Measurements from ENCODE around the gene PRRC2B. TPM values are rescaled to one million over a fixed set of nuclear protein-coding genes. Genes with fewer than 3 reads are reported as not detected.

PRRC2B gene
- total and polyA plus RNA-seq, 2 of the 8 experiments (the other 6 are each of a cell fraction or from before 2014, with no cell fraction given): 37.3 to 249 TPM

DNA sequence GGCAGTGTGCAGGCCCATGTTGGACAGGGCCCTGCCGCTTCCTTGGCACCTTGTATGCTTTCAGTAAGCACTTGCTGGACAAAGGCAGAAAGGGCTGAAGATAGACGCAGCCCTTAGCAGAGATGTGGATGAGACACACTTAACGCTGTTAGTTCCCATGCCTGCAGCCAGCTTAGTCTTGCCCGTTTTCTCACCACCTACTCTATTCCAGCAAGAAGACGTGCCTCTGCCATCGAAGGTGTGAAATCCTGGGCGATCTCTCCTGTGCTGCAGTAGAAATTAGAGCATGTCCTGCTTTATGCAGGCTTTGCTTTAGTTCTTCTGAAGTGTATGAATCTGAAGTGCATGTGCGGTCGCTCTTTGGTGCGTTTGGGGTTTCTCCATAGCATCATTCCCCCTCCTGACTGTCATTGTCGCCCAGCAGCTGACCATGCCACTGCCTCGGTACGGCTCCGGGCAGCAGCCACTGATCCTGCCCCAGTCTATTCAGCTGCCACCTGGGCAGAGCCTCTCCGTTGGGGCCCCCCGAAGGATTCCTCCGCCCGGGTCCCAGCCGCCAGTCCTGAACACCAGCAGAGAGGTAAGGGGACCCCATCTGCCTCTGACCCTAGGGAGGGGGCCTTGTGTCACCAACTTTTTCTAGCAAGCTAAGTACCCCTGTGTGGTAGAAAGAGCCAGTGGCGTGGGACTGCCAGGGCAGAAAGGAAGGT, 97.3 kb downstream of the PRRC2B start:
- Histone ChIP-seq H3K4me3 (ENCODE audit: extremely low read depth in 1 of 4, insufficient read depth in 2 of 4, low read depth in 3 of 4, low read length in 4 of 4) (no peak overlapping the region), H3K23ac (ENCODE audit: insufficient read length) (no peak overlapping the region), H4K20me1 (replicated peaks in 1 of 2; ENCODE audit: control insufficient read depth in 1 of 2, insufficient read depth in 2 of 2, low read length in 2 of 2) (peaks cover 13% of the 10 kb centered on the region in 2 experiments), H3K23me2 (ENCODE audit: low read depth, low read length) (no peaks in the 10 kb centered on the region), H3K4me2 (ENCODE audit: insufficient read depth in 1 of 2, low read depth in 2 of 2, low read length in 2 of 2) (no peak overlapping the region), H3K9ac (replicated peaks in 1 of 4; ENCODE audit: extremely low read depth in 1 of 4, low read depth in 3 of 4, low read length in 3 of 4) (no peak overlapping the region; a peak in 1 of 7 replicates), H3K14ac (ENCODE audit: insufficient read length) (no peak overlapping the region), H2AFZ (ENCODE audit: low read length) (no peak overlapping the region), H3K18ac (ENCODE audit: extremely low read depth, low read length) (no peak overlapping the region), H3K4me1 (replicated peaks in 1 of 4; ENCODE audit: control insufficient read depth in 3 of 4, insufficient read depth in 4 of 4, low read length in 3 of 4) (no peaks in the 10 kb centered on the region), H3K56ac (replicated peaks; ENCODE audit: insufficient read length, low read depth, low read length) (no peak overlapping the region), H2BK5ac (ENCODE audit: low read depth, low read length) (no peak overlapping the region), H2BK15ac (ENCODE audit: low read length) (no peak overlapping the region), H4K5ac (ENCODE audit: insufficient read length, low read depth, low read length) (no peak overlapping the region), H3K79me2 (ENCODE audit: control insufficient read depth in 1 of 2, insufficient read depth in 2 of 2, low read length in 2 of 2) (no peaks in the 10 kb centered on the region; a peak in 1 of 4 replicates), H3K27ac (ENCODE audit: low read depth, low read length) (no peak overlapping the region), H2BK20ac (ENCODE audit: low read length) (no peak overlapping the region), H3K36me3 (ENCODE audit: control insufficient read depth in 2 of 4, insufficient read depth in 4 of 4, low read length in 3 of 4) (peaks cover 74 to 99% (median 96%) of the 10 kb centered on the region in 4 experiments), H3K4ac (replicated peaks; ENCODE audit: insufficient read length, low read depth, low read length) (no peak overlapping the region), H3K9me3 (ENCODE audit: insufficient read depth in 2 of 2, low read depth in 1 of 2, low read length in 1 of 2) (no peaks in the 10 kb centered on the region), H2BK12ac (ENCODE audit: low read depth, low read length) (no peak overlapping the region), H3K27me3 (replicated peaks in 1 of 4; ENCODE audit: control insufficient read depth in 3 of 4, extremely low read depth in 1 of 4, insufficient read depth in 3 of 4, low read length in 3 of 4) (no peaks in the 10 kb centered on the region), H3K79me1 (ENCODE audit: low read depth, low read length) (peaks cover 2% of the 10 kb centered on the region), H2AK5ac (ENCODE audit: low read depth, low read length) (no peak overlapping the region), H2BK120ac (replicated peaks; ENCODE audit: low read depth, low read length) (no peak overlapping the region), H4K91ac (replicated peaks; ENCODE audit: insufficient read length, low read length) (no peak overlapping the region), H4K8ac (ENCODE audit: extremely low read depth, insufficient read depth, low read length) (no peak overlapping the region)
- no peak for FAIRE-seq
- ChIA-PET POLR2A (ENCODE audit: partially characterized antibody) (interaction anchor here (0.8 to 1.5 kb wide), 3 partner anchors 10 to 43 kb away, joined by 3 read pairs; no protein-coding TSS in a partner anchor), CTCF (ENCODE audit: partially characterized antibody) (interaction anchor here (0.7 to 3.5 kb wide), 3 partner anchors 9 to 14 kb away, joined by 3 to 17 read pairs (median 3); no protein-coding TSS in a partner anchor)
- 98% methylated on average over 19 of the region's 20 CpGs; no CpG with 5 or more reads in 1 of the 2 experiments for WGBS, 2 experiments (ENCODE audit: extremely low coverage in 1 of 2, insufficient coverage in 1 of 2, insufficient read length in 1 of 2, insufficient replicate concordance in 2 of 2, low coverage in 1 of 2, low lambda C conversion rate in 2 of 2, missing lambda C conversion rate in 1 of 2)
- DNase-seq (ENCODE audit: low read depth in 1 of 2, low spot score in 2 of 2): no peak
- TF ChIP-seq, protein P1, sequence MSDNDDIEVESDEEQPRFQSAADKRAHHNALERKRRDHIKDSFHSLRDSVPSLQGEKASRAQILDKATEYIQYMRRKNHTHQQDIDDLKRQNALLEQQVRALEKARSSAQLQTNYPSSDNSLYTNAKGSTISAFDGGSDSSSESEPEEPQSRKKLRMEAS (IDR thresholded peaks at IDR 0.05): no peak
- TF ChIP-seq POU5F1 (IDR thresholded peaks at IDR 0.05; ENCODE audit: low read depth, low read length): no peak
- no peak for TF ChIP-seq SAP30 (IDR thresholded peaks at IDR 0.05; ENCODE audit: insufficient read depth, insufficient replicate concordance, low read length)
- no peak for TF ChIP-seq POLR2AphosphoS5 (IDR thresholded peaks at IDR 0.05; ENCODE audit: low read depth, low read length)
- TF ChIP-seq FOSL1 (IDR thresholded peaks at IDR 0.05; ENCODE audit: insufficient read depth, low read depth, low read length): no peak
- TF ChIP-seq SUZ12 (IDR thresholded peaks at IDR 0.05; ENCODE audit: low read length): no peak
- TF ChIP-seq SRF (IDR thresholded peaks at IDR 0.05; ENCODE audit: low read depth, low read length): no peak
- TF ChIP-seq, protein P2, sequence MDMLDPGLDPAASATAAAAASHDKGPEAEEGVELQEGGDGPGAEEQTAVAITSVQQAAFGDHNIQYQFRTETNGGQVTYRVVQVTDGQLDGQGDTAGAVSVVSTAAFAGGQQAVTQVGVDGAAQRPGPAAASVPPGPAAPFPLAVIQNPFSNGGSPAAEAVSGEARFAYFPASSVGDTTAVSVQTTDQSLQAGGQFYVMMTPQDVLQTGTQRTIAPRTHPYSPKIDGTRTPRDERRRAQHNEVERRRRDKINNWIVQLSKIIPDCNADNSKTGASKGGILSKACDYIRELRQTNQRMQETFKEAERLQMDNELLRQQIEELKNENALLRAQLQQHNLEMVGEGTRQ (IDR thresholded peaks at IDR 0.05; ENCODE audit: low read length): no peak
- no peak for TF ChIP-seq RXRA (IDR thresholded peaks at IDR 0.05; ENCODE audit: insufficient read depth, low read depth, low read length)
- no peak for TF ChIP-seq MAFK (IDR thresholded peaks at IDR 0.05; ENCODE audit: low read depth, low read length)
- no peak for TF ChIP-seq BRCA1 (IDR thresholded peaks at IDR 0.05; ENCODE audit: low read depth, low read length)

All from H1 (cell line).